ENCODE results near the gene SYTL2. TPM values are rescaled to one million over a fixed set of nuclear protein-coding genes. Genes with fewer than 3 reads are reported as not detected.
"Not testable (repeated sequence)": the region's sequence is repeated elsewhere in the genome, so short reads cannot be mapped to it uniquely, and the experiment has no call there.

SYTL2 gene
- total RNA-seq, 1 donor from 2014 or later: 4.8 TPM

- no peak for DNase-seq (ENCODE audit: low spot score)
- ATAC-seq: no peak
Observed at GRCh38 chr11:85799142-85799541, 11.8 kb downstream of the SYTL2 start.

GRCh38 chr11:85798361-85798760 is 12.6 kb downstream of the SYTL2 start:
- no peak for DNase-seq (ENCODE audit: low spot score)
- no peak for ATAC-seq

- no peak for ATAC-seq
Observed at GRCh38 chr11:85795712-85796487, 15.0 kb downstream of the SYTL2 start.

GRCh38 chr11:85791409-85791990 is 19.4 kb downstream of the SYTL2 start:
- ATAC-seq: no peak

More at GRCh38 chr11:85795712-85796487, 15.0 kb downstream of the SYTL2 start:
- no peak for DNase-seq (ENCODE audit: low spot score)

GRCh38 chr11:85787809-85788760 is 22.9 kb downstream of the SYTL2 start:
- ATAC-seq (no peak), DNase-seq (ENCODE audit: low spot score) (no peak)

More at GRCh38 chr11:85791409-85791990, 19.4 kb downstream of the SYTL2 start:
- no peak for DNase-seq (ENCODE audit: low spot score)

GRCh38 chr11:85787168-85787567 is 23.8 kb downstream of the SYTL2 start:
- DNase-seq (ENCODE audit: low spot score) (no peak), ATAC-seq (no peak)

- no peak for DNase-seq (ENCODE audit: low spot score)
- ATAC-seq: no peak
Observed at GRCh38 chr11:85784480-85785265, 26.3 kb downstream of the SYTL2 start.

- no peak for DNase-seq (ENCODE audit: low spot score)
- no peak for ATAC-seq
Observed at GRCh38 chr11:85783758-85784157, 27.2 kb downstream of the SYTL2 start.

GRCh38 chr11:85780780-85781517 is 30.0 kb downstream of the SYTL2 start:
- DNase-seq (ENCODE audit: low spot score); ATAC-seq: not testable (repeated sequence)

- ATAC-seq (no peak), DNase-seq (ENCODE audit: low spot score) (no peak)
Observed at GRCh38 chr11:85779956-85780640, 30.8 kb downstream of the SYTL2 start.

GRCh38 chr11:85777603-85777972 is 33.4 kb downstream of the SYTL2 start:
- not testable (repeated sequence) for ATAC-seq; DNase-seq (ENCODE audit: low spot score)

- DNase-seq (ENCODE audit: low spot score) (no peak), ATAC-seq (no peak)
Observed at GRCh38 chr11:85776951-85777602, 33.9 kb downstream of the SYTL2 start.

GRCh38 chr11:85774256-85775101 is 36.5 kb downstream of the SYTL2 start:
- DNase-seq (ENCODE audit: low spot score) (no peak), ATAC-seq (no peak)

- DNase-seq (ENCODE audit: low spot score) (no peak), ATAC-seq (peak; percentile 44)
Observed at GRCh38 chr11:85772695-85773094, 38.2 kb downstream of the SYTL2 start.

- no peak for DNase-seq (ENCODE audit: low spot score)
- ATAC-seq: no peak
Observed at GRCh38 chr11:85771568-85771967, 39.4 kb downstream of the SYTL2 start.

- DNase-seq (ENCODE audit: low spot score) (no peak), ATAC-seq (no peak)
Observed at GRCh38 chr11:85769771-85770170, 41.2 kb downstream of the SYTL2 start.

GRCh38 chr11:85768473-85769146 is 42.3 kb downstream of the SYTL2 start:
- no peak for DNase-seq (ENCODE audit: low spot score)
- ATAC-seq: no peak

Data from left lobe of liver (tissue), 2 donors.